RWPE2 (cell line): ENCODE data around the gene FAM20C.

Experiments
- ATAC-seq: fragments of 200-7000 bp; cut with Tn5 transposase; 3 replicates; pipeline ENCODE4 v1.9.1; 2021; ENCODE audit warnings: low read depth
- DNase-seq: peaks from one replicate; pipeline ENCODE4 v3.0.0-alpha.2; 2020; ENCODE audit warnings: low spot score
- H3K27ac ChIP-seq: fragments of 450-650 bp; 2 replicates; pipeline ENCODE4 v1.5.1; 2017; ENCODE audit warnings: mild to moderate bottlenecking; ENCODE audit not compliant: poor library complexity, severe bottlenecking
- H3K27me3 ChIP-seq: fragments of 250-450 bp; sonication (Bioruptor Pico); 2 replicates; pipeline ENCODE4 v1.5.1; 2021; ENCODE audit warnings: mild to moderate bottlenecking, moderate library complexity; ENCODE audit not compliant: insufficient read depth, poor library complexity, severe bottlenecking
- H3K36me3 ChIP-seq: fragments of 250-450 bp; sonication (Bioruptor Pico); 2 replicates; pipeline ENCODE4 v1.5.1; 2020; ENCODE audit warnings: low read depth, mild to moderate bottlenecking, moderate library complexity
- H3K4me1 ChIP-seq: fragments of 250-450 bp; sonication (Bioruptor Pico); 2 replicates; pipeline ENCODE4 v1.5.1; 2021; ENCODE audit warnings: mild to moderate bottlenecking, moderate library complexity; ENCODE audit not compliant: insufficient read depth, poor library complexity, severe bottlenecking
- H3K4me3 ChIP-seq: fragments of 250-450 bp; sonication (Bioruptor Pico); 2 replicates; pipeline ENCODE4 v1.5.1; 2021; ENCODE audit warnings: mild to moderate bottlenecking, moderate library complexity; ENCODE audit not compliant: severe bottlenecking
- H3K9me3 ChIP-seq: fragments of 250-450 bp; sonication (Bioruptor Pico); 2 replicates; pipeline ENCODE4 v1.5.1; 2021; ENCODE audit warnings: mild to moderate bottlenecking, moderate library complexity; ENCODE audit not compliant: severe bottlenecking
- CTCF ChIP-seq: fragments of 450-650 bp; IDR thresholded peaks from one replicate; pipeline ENCODE4 v1.5.1; 2017; ENCODE audit warnings: mild to moderate bottlenecking, moderate library complexity; ENCODE audit not compliant: poor library complexity, severe bottlenecking

The FAM20C gene

GRCh38 chr7:289209-289755, 96.9 kb downstream of the FAM20C start:
- ATAC-seq (no peak), DNase-seq (no peak)
- no peaks in the 10 kb centered on the region for H3K36me3 ChIP-seq
- no peak for TF ChIP-seq CTCF
- H3K27ac ChIP-seq: no peak overlapping the region
- H3K27me3 ChIP-seq: peaks cover 92% of the 10 kb centered on the region
- H3K9me3 ChIP-seq: no peaks in the 10 kb centered on the region
- no peaks in the 10 kb centered on the region for H3K4me1 ChIP-seq
- H3K4me3 ChIP-seq: no peak overlapping the region

GRCh38 chr7:289756-290553, 97.6 kb downstream of the FAM20C start, which contains the start of gene FOXL3:
FOXL3 (plus strand) TSS chr7:290170; CDS start chr7:290170, 0 bp downstream.
- Histone ChIP-seq H3K27ac (no peak within 1 kb of the TSS), H3K27me3 (peaks cover 91% of the 10 kb centered on the region), H3K36me3 (no peaks in the 10 kb centered on the region), H3K9me3 (no peaks in the 10 kb centered on the region), H3K4me3 (no peak within 1 kb of the TSS), H3K4me1 (no peaks in the 10 kb centered on the region)
- no peak for ATAC-seq
- no peak for TF ChIP-seq CTCF
- DNase-seq: no peak

- no peaks in the 10 kb centered on the region for H3K36me3 ChIP-seq
- H3K27me3 ChIP-seq: peaks cover 83% of the 10 kb centered on the region
- no peaks in the 10 kb centered on the region for H3K9me3 ChIP-seq
Observed at GRCh38 chr7:290554-291372, 98.4 kb downstream of the FAM20C start.

DNA sequence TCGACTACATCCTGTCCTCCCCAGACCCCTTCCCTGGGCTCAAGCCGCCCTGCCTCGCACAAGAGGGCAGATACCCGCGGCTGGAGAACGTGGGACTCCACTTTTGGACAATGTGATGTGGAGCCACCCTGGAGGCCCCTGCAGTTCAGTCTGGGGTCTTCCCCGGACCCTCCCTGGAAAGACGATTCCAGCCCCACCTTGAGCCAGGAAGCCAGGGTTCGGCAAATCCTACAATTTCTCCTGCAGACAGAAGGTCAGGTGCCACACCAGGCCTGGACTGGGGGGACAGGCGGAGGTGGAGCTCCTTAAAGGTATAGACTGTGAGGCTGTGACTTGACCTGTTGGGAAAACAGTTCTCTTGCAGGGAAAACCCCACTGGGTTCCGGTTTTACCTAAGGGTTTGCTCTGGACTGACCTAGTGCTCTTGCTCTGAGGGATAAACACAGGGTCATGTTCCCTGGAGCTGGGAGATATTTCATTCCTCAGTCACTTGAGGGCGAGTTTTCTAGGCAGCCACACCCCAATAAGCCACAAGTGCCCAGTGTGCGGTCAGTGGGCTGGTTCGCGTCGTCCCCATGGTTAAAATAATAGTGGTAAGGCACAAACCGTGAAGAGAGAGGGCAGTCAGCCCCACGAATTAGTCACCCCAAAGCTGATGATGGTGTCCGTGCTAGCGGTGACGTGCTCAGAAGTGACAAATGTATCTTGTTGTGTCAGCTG, 99.2 kb downstream of the FAM20C start:
- ATAC-seq (no peak), DNase-seq (no peak)
- Histone ChIP-seq H3K27me3 (peaks cover 75% of the 10 kb centered on the region), H3K27ac (no peak overlapping the region), H3K36me3 (no peaks in the 10 kb centered on the region), H3K4me3 (no peak overlapping the region), H3K4me1 (no peaks in the 10 kb centered on the region), H3K9me3 (no peaks in the 10 kb centered on the region)
- no peak for TF ChIP-seq CTCF

More at GRCh38 chr7:290554-291372, 98.4 kb downstream of the FAM20C start:
- Histone ChIP-seq H3K4me3 (no peak overlapping the region), H3K27ac (no peak overlapping the region), H3K4me1 (no peaks in the 10 kb centered on the region)
- ATAC-seq (no peak), DNase-seq (no peak)
- no peak for TF ChIP-seq CTCF
